Hippocampal formation (tissue), 2 donors: Measurements from ENCODE around the gene EMC10.
A peak's percentile ranks its signal among the peaks of the same experiment; 100 is the strongest.
"Not testable (repeated sequence)": the region's sequence is repeated elsewhere in the genome, so short reads cannot be mapped to it uniquely, and the experiment has no call there.

Experiments
- DNase-seq, 2 donors: peaks; one replicate each; lab custom pipeline; 2025; lab: John Stamatoyannopoulos, UW

Gene EMC10

GRCh38 chr19:50476224-50476906 lies at the start of gene EMC10, which contains the start of gene GARIN5A:
Gene EMC10 (plus strand): TSS chr19:50476507. CDS start chr19:50476545, 38 bp downstream.
Gene GARIN5A (minus strand): TSS chr19:50476848. CDS start chr19:50476388, 460 bp downstream.
- peak; percentile 51 to 85 for DNase-seq

GRCh38 chr19:50427318-50427925 lies 48.9 kb upstream of the EMC10 start:
- DNase-seq = no peak

- peak; percentile 50 to 64 for DNase-seq
Observed at GRCh38 chr19:50427997-50428425, 48.3 kb upstream of the EMC10 start.

- DNase-seq = no peak
Observed at GRCh38 chr19:50428772-50429463, 47.4 kb upstream of the EMC10 start.

GRCh38 chr19:50430888-50431342 lies 45.4 kb upstream of the EMC10 start:
- DNase-seq = no peak

GRCh38 chr19:50431343-50432220 lies 44.7 kb upstream of the EMC10 start:
- peak; percentile 44 to 70 for DNase-seq

- DNase-seq = no peak
Observed at GRCh38 chr19:50432221-50433028, 43.9 kb upstream of the EMC10 start, which contains the start of gene MYBPC2. Gene MYBPC2 (plus strand): TSS chr19:50432892. CDS start chr19:50432954, 62 bp downstream.

GRCh38 chr19:50433201-50434180 lies 42.8 kb upstream of the EMC10 start:
- DNase-seq = no peak

GRCh38 chr19:50434525-50434924 lies 41.8 kb upstream of the EMC10 start:
- no peak for DNase-seq

DNA sequence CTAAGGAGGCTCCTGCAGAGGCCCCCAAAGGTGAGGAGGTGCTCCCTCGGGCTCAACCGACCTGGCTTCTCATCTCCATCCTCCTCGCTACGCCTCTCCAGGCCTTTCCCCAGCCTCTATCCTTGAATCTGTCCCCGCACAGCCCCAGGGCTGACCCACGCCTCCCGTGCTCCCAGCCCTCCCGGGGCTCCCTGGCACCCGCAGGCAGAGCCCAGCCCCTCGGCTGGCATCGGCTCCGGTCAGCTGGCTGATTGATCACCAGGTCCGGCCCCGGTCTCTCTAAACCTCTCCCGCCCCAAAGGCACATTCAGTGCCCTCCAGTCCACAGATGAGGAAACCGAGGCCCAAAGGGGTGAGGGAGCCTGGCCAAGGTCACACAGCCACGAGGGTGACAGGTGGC lies 41.1 kb upstream of the EMC10 start:
- no peak for DNase-seq

DNA sequence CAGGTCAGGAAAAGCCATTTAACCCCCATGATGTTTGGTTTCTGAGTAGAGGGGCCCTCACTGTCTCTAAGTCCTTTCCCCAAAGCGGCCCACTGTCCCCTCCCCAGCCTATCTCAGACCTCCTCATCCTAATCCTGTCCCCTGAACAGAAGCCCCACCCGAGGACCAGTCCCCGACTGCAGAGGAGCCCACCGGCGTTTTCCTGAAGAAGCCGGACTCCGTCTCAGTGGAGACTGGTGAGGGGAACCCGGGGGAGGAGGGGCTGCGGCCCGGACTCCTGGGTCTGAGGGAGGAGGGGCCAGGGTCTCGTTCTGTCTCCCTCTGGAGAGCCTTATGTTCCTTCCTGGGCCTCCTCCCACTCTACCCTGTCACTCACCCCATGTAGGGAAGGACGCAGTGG lies 40.7 kb upstream of the EMC10 start:
- no peak for DNase-seq

- no peak for DNase-seq
Observed at GRCh38 chr19:50437862-50438449, 38.4 kb upstream of the EMC10 start.

GRCh38 chr19:50439130-50439529 lies 37.2 kb upstream of the EMC10 start:
- not testable (repeated sequence) for DNase-seq

DNA sequence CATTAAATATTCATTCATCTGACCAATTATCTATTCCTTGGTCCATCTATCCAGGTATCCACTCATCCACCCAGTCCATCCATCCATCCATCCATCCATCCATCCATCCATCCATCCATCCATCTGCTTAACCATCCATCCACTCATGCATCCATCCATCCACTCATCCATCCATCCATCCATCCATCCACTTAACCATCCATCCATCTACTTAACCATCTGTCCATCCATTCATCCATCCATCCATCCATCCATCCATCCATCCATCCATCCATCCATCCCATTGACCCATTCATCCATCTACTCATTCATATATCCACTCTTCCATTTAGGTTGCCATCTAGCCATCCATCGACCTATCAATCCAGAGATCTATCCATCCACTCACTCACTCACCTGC lies 32.2 kb upstream of the EMC10 start:
- no peak for DNase-seq

DNA sequence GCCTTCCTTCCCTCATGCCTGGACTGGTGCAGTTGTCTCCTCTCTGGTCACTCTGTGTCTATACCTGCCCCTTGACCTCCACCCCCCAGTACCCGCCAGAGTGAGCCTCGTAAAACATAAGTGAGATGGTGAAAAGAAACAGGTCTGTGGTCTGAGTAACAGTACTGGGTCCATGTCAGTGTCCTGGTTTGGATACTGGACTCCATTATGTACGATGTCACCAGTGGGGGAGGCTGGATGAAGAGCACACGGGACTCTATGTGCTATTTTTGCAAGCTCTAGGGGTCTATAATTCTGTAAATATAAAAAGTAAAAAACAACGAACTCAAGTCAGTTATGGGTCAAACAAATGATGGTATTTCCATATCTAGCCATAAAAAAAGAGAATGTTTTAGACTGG lies 29.3 kb upstream of the EMC10 start:
- DNase-seq = no peak

GRCh38 chr19:50447750-50448149 lies 28.6 kb upstream of the EMC10 start:
- no peak for DNase-seq

GRCh38 chr19:50449236-50449899 lies 26.9 kb upstream of the EMC10 start:
- DNase-seq = no peak

GRCh38 chr19:50450369-50451222 lies 25.7 kb upstream of the EMC10 start:
- DNase-seq = no peak
